CD4-positive, alpha-beta T cell (primary cell): ENCODE results near the gene GAS7. TPM values are rescaled to one million over a fixed set of nuclear protein-coding genes. Genes with fewer than 3 reads are reported as not detected.
A peak's percentile ranks its signal among the peaks of the same experiment; 100 is the strongest.
"Not testable (repeated sequence)": the region's sequence is repeated elsewhere in the genome, so short reads cannot be mapped to it uniquely, and the experiment has no call there.

Experiments
- ATAC-seq: fragments of 200-7000 bp; cut with Tn5 transposase; one replicate; pipeline ENCODE4 v1.10.0; 2022; ENCODE audit warnings: mild to moderate bottlenecking; ENCODE audit not compliant: poor library complexity
- CTCF ChIA-PET: fragments of 350-600 bp; sonication (Branson Sonifier 250); formaldehyde crosslinking; loops from one replicate; lab custom pipeline; 2021; ENCODE audit warnings: antibody characterized with exemption, inconsistent platforms; lab: Charles Lee
- POLR2A ChIA-PET: fragments of 350-600 bp; sonication (Branson Sonifier 250); formaldehyde crosslinking; loops from one replicate; lab custom pipeline; 2021; ENCODE audit warnings: antibody characterized with exemption, inconsistent platforms; lab: Charles Lee
- DNase-seq, 14 experiments: peaks; one replicate each; pipeline ENCODE4 v3.0.0-alpha.2; 2013 to 2020; ENCODE audit warnings: mixed read lengths in 2 of 14
- H3K27ac ChIP-seq, 2 donors: one replicate each; pipeline versions ENCODE4 v1.5.1 to v1.7.0; 2013; ENCODE audit warnings: low read length in 2 of 2, low read depth in 1 of 2, mild to moderate bottlenecking in 1 of 2
- H3K27me3 ChIP-seq, 2 experiments: 1 replicate in 1 of 2; 2 replicates in 1 of 2; pipeline versions ENCODE4 v1.6.1 to v1.7.0; 2013; ENCODE audit warnings: low read length in 2 of 2, control low read depth in 1 of 2, mild to moderate bottlenecking in 1 of 2, moderate library complexity in 1 of 2; ENCODE audit not compliant: insufficient read depth in 2 of 2, control insufficient read depth in 1 of 2
- H3K36me3 ChIP-seq: one replicate; pipeline ENCODE4 v1.6.1; 2013; ENCODE audit warnings: low read length, control low read depth; ENCODE audit not compliant: insufficient read depth
- H3K4me1 ChIP-seq: one replicate; pipeline ENCODE4 v1.6.1; 2013; ENCODE audit warnings: low read length, control low read depth; ENCODE audit not compliant: insufficient read depth
- H3K4me3 ChIP-seq: one replicate; pipeline ENCODE4 v1.5.1; 2013; ENCODE audit warnings: mild to moderate bottlenecking, low read length, moderate library complexity
- H3K9me3 ChIP-seq, 2 experiments: 1 replicate in 1 of 2; 2 replicates in 1 of 2; pipeline versions ENCODE4 v1.6.1 to v1.7.0; 2013; ENCODE audit warnings: low read length in 2 of 2, mild to moderate bottlenecking in 2 of 2, control low read depth in 1 of 2, moderate library complexity in 1 of 2; ENCODE audit not compliant: control insufficient read depth in 1 of 2, insufficient read depth in 1 of 2
- H3K27ac Mint-ChIP-seq: one replicate; pipeline ENCODE4 v1.8.0; 2020; ENCODE audit warnings: mixed read lengths
- H3K27me3 Mint-ChIP-seq: one replicate; pipeline ENCODE4 v1.8.0; 2021; ENCODE audit warnings: mixed read lengths
- H3K36me3 Mint-ChIP-seq: one replicate; pipeline ENCODE4 v1.8.0; 2021; ENCODE audit warnings: low read depth, mixed read lengths
- H3K4me1 Mint-ChIP-seq: one replicate; pipeline ENCODE4 v1.8.0; 2021; ENCODE audit warnings: low read depth, mixed read lengths
- H3K4me3 Mint-ChIP-seq: one replicate; pipeline ENCODE4 v1.8.0; 2020; ENCODE audit warnings: mild to moderate bottlenecking, mixed read lengths
- H3K9me3 Mint-ChIP-seq: one replicate; pipeline ENCODE4 v1.8.0; 2020; ENCODE audit warnings: mixed read lengths
- CTCF ChIP-seq: fragments of 200-600 bp; IDR thresholded peaks from one replicate; pipeline ENCODE4 v1.8.0; 2022; ENCODE audit warnings: antibody characterized with exemption, mild to moderate bottlenecking
- intact Hi-C, 2 experiments: fragments of 100-400 bp; cut with DNase I in 1 of 2; cut with micrococcal nuclease in 1 of 2; formaldehyde crosslinking; loops; one replicate each; pipeline versions ENCODE4 v1.15.1 to v1.9.0; 2023 to 2025; cut with DNase I, micrococcal nuclease
- total RNA-seq, 174 experiments: library from RNA in 2 of 174; stranded (reverse) in 2 of 174; gene quantifications; one replicate each; pipeline ENCODE4 v1.2.3 and lab custom pipeline; 2021 to 2026

Gene GAS7
- total RNA-seq, 2 experiments from 2014 or later, result 1.8 to 3.4 TPM

- intact Hi-C loops, result loop anchor here in 1 of 2 experiments (10.0 kb wide), 1 partner anchor 55 kb away; no protein-coding TSS in a partner anchor
- Histone ChIP-seq H3K4me1 (no peaks in the 10 kb centered on the region), H3K27me3 (no peaks in the 10 kb centered on the region), H3K4me3 (no peak overlapping the region), H3K27ac (no peak overlapping the region), H3K36me3 (no peaks in the 10 kb centered on the region), H3K9me3 (peaks cover 0 to 11% of the 10 kb centered on the region in 2 experiments)
- no peak for TF ChIP-seq CTCF
- ChIA-PET CTCF (no interaction called here), POLR2A (no interaction called here)
- Mint-ChIP-seq H3K9me3 (no peaks in the 10 kb centered on the region), H3K36me3 (no peaks in the 10 kb centered on the region), H3K27ac (no peak overlapping the region), H3K4me3 (no peak overlapping the region), H3K27me3 (no peaks in the 10 kb centered on the region), H3K4me1 (no peaks in the 10 kb centered on the region)
- DNase-seq (peak in 2 of 14 experiments; percentile 21 to 24), ATAC-seq (no peak)
Observed at GRCh38 chr17:10059684-10060211, 138.7 kb downstream of the GAS7 start.

DNA sequence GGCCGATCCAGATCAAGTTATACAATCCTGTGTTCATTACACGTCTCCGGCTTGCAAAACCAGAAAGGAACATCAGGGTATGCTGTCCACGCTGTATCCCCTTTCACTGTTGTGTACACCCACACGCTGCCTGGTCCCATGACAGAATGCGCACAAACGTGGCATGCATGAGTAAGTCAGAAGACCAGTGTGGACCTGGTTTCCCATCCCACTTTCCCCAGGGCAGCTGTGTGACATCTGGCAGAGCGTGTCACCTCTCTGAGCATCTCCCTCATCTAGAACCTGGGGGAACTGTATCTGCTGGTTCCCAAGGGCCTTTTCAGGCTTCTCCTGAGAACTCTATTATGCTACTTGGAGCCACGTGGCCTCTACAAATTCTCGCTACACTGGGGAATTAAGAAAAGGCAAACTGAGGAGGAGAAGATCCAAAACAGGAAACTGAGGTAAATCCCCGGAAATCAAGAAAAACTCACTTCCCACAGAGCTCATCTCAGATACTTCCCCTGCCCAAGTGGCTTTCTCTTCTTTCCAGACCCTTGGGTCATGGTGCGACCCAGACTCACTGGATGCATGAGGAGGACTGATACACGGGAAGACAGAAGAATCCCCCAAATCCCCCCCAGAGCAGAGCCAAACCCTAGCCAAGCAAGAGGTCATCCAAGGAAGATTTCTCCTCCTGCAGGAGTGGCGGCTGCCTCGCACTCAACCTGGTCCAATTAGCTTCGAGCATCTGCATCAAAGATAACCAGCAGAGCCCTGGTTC, 139.3 kb downstream of the GAS7 start:
- no peak overlapping the region for H3K4me3 Mint-ChIP-seq
- DNase-seq, result no peak
- no peaks in the 10 kb centered on the region for H3K36me3 ChIP-seq
- no peak overlapping the region for H3K27ac Mint-ChIP-seq
- no peaks in the 10 kb centered on the region for H3K27me3 Mint-ChIP-seq
- H3K4me1 ChIP-seq, result no peaks in the 10 kb centered on the region
- TF ChIP-seq CTCF, result no peak
- H3K9me3 Mint-ChIP-seq, result no peaks in the 10 kb centered on the region
- CTCF ChIA-PET, result no interaction called here
- no peak overlapping the region for H3K27ac ChIP-seq
- H3K9me3 ChIP-seq, result peaks cover 0 to 8% of the 10 kb centered on the region in 2 experiments
- intact Hi-C loops, result loop anchor here in 1 of 2 experiments (10.0 kb wide), 1 partner anchor 56 kb away; no protein-coding TSS in a partner anchor
- H3K27me3 ChIP-seq, result no peaks in the 10 kb centered on the region
- ATAC-seq, result no peak
- POLR2A ChIA-PET, result no interaction called here
- no peak overlapping the region for H3K4me3 ChIP-seq
- H3K4me1 Mint-ChIP-seq, result no peaks in the 10 kb centered on the region
- no peaks in the 10 kb centered on the region for H3K36me3 Mint-ChIP-seq

GRCh38 chr17:10057466-10057865, 140.9 kb downstream of the GAS7 start:
- H3K27me3 ChIP-seq, DNase-seq, POLR2A ChIA-PET, H3K27me3 Mint-ChIP-seq, CTCF ChIA-PET, ATAC-seq, H3K9me3 ChIP-seq, H3K36me3 ChIP-seq, H3K27ac ChIP-seq, H3K27ac Mint-ChIP-seq, H3K9me3 Mint-ChIP-seq, H3K4me1 ChIP-seq, H3K4me3 ChIP-seq, H3K4me1 Mint-ChIP-seq, H3K36me3 Mint-ChIP-seq, H3K4me3 Mint-ChIP-seq: not testable (repeated sequence)
- intact Hi-C loops, result loop anchor here in 1 of 2 experiments (10.0 kb wide), 1 partner anchor 57 kb away; no protein-coding TSS in a partner anchor
